ENCODE measurements around the gene PRDM2. TPM values are rescaled to one million over a fixed set of nuclear protein-coding genes. Genes with fewer than 3 reads are reported as not detected.
A peak's percentile ranks its signal among the peaks of the same experiment; 100 is the strongest.

The PRDM2 gene
- total and polyA plus RNA-seq, 2 of the 13 experiments (the other 11 are each of a cell fraction or from before 2014, with no cell fraction given): 4.0 to 6.5 TPM

- TF ChIP-seq, protein P1, sequence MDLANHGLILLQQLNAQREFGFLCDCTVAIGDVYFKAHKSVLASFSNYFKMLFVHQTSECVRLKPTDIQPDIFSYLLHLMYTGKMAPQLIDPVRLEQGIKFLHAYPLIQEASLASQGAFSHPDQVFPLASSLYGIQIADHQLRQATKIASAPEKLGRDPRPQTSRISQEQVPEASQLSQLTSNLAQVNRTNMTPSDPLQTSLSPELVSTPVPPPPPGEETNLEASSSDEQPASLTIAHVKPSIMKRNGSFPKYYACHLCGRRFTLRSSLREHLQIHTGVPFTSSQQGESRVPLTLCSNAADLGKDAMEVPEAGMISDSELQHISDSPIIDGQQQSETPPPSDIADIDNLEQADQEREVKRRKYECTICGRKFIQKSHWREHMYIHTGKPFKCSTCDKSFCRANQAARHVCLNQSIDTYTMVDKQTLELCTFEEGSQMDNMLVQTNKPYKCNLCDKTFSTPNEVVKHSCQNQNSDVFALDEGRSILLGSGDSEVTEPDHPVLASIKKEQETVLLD (CRISPR knock-in tag; IDR thresholded peaks at IDR 0.05; ENCODE audit: low read depth): peak; percentile 82
- TF ChIP-seq, protein P2, sequence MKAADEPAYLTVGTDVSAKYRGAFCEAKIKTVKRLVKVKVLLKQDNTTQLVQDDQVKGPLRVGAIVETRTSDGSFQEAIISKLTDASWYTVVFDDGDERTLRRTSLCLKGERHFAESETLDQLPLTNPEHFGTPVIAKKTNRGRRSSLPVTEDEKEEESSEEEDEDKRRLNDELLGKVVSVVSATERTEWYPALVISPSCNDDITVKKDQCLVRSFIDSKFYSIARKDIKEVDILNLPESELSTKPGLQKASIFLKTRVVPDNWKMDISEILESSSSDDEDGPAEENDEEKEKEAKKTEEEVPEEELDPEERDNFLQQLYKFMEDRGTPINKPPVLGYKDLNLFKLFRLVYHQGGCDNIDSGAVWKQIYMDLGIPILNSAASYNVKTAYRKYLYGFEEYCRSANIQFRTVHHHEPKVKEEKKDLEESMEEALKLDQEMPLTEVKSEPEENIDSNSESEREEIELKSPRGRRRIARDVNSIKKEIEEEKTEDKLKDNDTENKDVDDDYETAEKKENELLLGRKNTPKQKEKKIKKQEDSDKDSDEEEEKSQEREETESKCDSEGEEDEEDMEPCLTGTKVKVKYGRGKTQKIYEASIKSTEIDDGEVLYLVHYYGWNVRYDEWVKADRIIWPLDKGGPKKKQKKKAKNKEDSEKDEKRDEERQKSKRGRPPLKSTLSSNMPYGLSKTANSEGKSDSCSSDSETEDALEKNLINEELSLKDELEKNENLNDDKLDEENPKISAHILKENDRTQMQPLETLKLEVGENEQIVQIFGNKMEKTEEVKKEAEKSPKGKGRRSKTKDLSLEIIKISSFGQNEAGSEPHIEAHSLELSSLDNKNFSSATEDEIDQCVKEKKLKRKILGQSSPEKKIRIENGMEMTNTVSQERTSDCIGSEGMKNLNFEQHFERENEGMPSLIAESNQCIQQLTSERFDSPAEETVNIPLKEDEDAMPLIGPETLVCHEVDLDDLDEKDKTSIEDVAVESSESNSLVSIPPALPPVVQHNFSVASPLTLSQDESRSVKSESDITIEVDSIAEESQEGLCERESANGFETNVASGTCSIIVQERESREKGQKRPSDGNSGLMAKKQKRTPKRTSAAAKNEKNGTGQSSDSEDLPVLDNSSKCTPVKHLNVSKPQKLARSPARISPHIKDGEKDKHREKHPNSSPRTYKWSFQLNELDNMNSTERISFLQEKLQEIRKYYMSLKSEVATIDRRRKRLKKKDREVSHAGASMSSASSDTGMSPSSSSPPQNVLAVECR (CRISPR knock-in tag; IDR thresholded peaks at IDR 0.05; ENCODE audit: borderline replicate concordance): 0 out of 2 replicates have a peak, but pooled peaks have one; percentile 38
- peak; percentile 82 for TF ChIP-seq SP4 (CRISPR knock-in tag; IDR thresholded peaks at IDR 0.05)
- TF ChIP-seq PCBP1 (IDR thresholded peaks at IDR 0.05; ENCODE audit: borderline replicate concordance, low read depth, low read length): no peak
- TF ChIP-seq ZNF879 (CRISPR knock-in tag; IDR thresholded peaks at IDR 0.05): no peak
- peak; percentile 88 for TF ChIP-seq NFYC (CRISPR knock-in tag; IDR thresholded peaks at IDR 0.05)
- TF ChIP-seq POLR2A (IDR thresholded peaks at IDR 0.05; ENCODE audit: insufficient read depth in 1 of 2, low read depth in 2 of 2, low read length in 2 of 2): peak; percentile 66 to 83
- peak; percentile 98 for TF ChIP-seq ZNF574 (CRISPR knock-in tag; IDR thresholded peaks at IDR 0.05)
- no peak for TF ChIP-seq ZNF10 (CRISPR knock-in tag; IDR thresholded peaks at IDR 0.05; ENCODE audit: borderline replicate concordance, low read depth)
- peak; percentile 70; the same call in 2 of the 3 replicates for TF ChIP-seq MXI1 (IDR thresholded peaks at IDR 0.05; ENCODE audit: borderline replicate concordance, low read depth, low read length)
- TF ChIP-seq ZSCAN31 (CRISPR knock-in tag; IDR thresholded peaks at IDR 0.05; ENCODE audit: low read depth): 0 out of 2 replicates have a peak, but pooled peaks have one; percentile 7
- TF ChIP-seq EHMT2 (IDR thresholded peaks at IDR 0.05; ENCODE audit: borderline replicate concordance, low read depth, low read length): no peak
- no peak for TF ChIP-seq ZFP41 (CRISPR knock-in tag; IDR thresholded peaks at IDR 0.05; ENCODE audit: borderline replicate concordance)
- no peak for TF ChIP-seq RARA (CRISPR knock-in tag; IDR thresholded peaks at IDR 0.05)
- TF ChIP-seq MATR3 (CRISPR knock-in tag; IDR thresholded peaks at IDR 0.05): no peak
- TF ChIP-seq TCF7L2 (IDR thresholded peaks at IDR 0.05; ENCODE audit: low read depth, low read length): no peak
- TF ChIP-seq TAF1 (CRISPR knock-in tag; IDR thresholded peaks at IDR 0.05): peak; percentile 54; the same call in 1 of the 2 replicates
- TF ChIP-seq CREB3 (CRISPR knock-in tag; IDR thresholded peaks at IDR 0.05): 0 out of 2 replicates have a peak, but pooled peaks have one; percentile 36
- TF ChIP-seq ZNF678 (CRISPR knock-in tag; IDR thresholded peaks at IDR 0.05): no peak
- no peak for TF ChIP-seq ZFP90 (CRISPR knock-in tag; IDR thresholded peaks at IDR 0.05; ENCODE audit: borderline replicate concordance)
Measured at GRCh38 chr1:13748610-13749505, 48.9 kb downstream of the PRDM2 start (continued).

Data from HepG2 (cell line).